ENCODE measurements around the gene SWAP70.

Gene SWAP70

GRCh38 chr11:9651899-9652748 lies 11.8 kb upstream of the SWAP70 start:
- no peak for DNase-seq (ENCODE audit: low spot score)

GRCh38 chr11:9653871-9654270 lies 10.0 kb upstream of the SWAP70 start:
- no peak for DNase-seq (ENCODE audit: low spot score)

GRCh38 chr11:9656864-9657263 lies 7.0 kb upstream of the SWAP70 start:
- no peak for DNase-seq (ENCODE audit: low spot score)

GRCh38 chr11:9657531-9657930 lies 6.3 kb upstream of the SWAP70 start:
- no peak for DNase-seq (ENCODE audit: low spot score)

GRCh38 chr11:9660886-9661285 lies 3.0 kb upstream of the SWAP70 start:
- no peak for DNase-seq (ENCODE audit: low spot score)

- no peak for DNase-seq (ENCODE audit: low spot score)
Measured at GRCh38 chr11:9662273-9662672, 1.6 kb upstream of the SWAP70 start.

GRCh38 chr11:9664276-9665171 lies 647 bp downstream of the SWAP70 start:
- no peak for DNase-seq (ENCODE audit: low spot score)

- DNase-seq (ENCODE audit: low spot score) = no peak
Measured at GRCh38 chr11:9665749-9666148, 1.9 kb downstream of the SWAP70 start.

- DNase-seq (ENCODE audit: low spot score) = no peak
Measured at GRCh38 chr11:9669954-9670353, 6.1 kb downstream of the SWAP70 start.

GRCh38 chr11:9672288-9672916 lies 8.5 kb downstream of the SWAP70 start:
- no peak for DNase-seq (ENCODE audit: low spot score)

GRCh38 chr11:9672918-9673317 lies 9.0 kb downstream of the SWAP70 start:
- no peak for DNase-seq (ENCODE audit: low spot score)

- peak; percentile 24 for DNase-seq (ENCODE audit: low spot score)
Measured at GRCh38 chr11:9675691-9676090, 11.8 kb downstream of the SWAP70 start.

- no peak for DNase-seq (ENCODE audit: low spot score)
Measured at GRCh38 chr11:9677951-9678350, 14.1 kb downstream of the SWAP70 start.

- no peak for DNase-seq (ENCODE audit: low spot score)
Measured at GRCh38 chr11:9678576-9678975, 14.7 kb downstream of the SWAP70 start.

- no peak for DNase-seq (ENCODE audit: low spot score)
Measured at GRCh38 chr11:9680028-9680427, 16.2 kb downstream of the SWAP70 start.

GRCh38 chr11:9681583-9682372 lies 17.9 kb downstream of the SWAP70 start:
- no peak for DNase-seq (ENCODE audit: low spot score)

- no peak for DNase-seq (ENCODE audit: low spot score)
Measured at GRCh38 chr11:9687711-9688477, 24.0 kb downstream of the SWAP70 start.

- DNase-seq (ENCODE audit: low spot score) = no peak
Measured at GRCh38 chr11:9688716-9689511, 25.0 kb downstream of the SWAP70 start.

GRCh38 chr11:9689721-9690120 lies 25.8 kb downstream of the SWAP70 start:
- no peak for DNase-seq (ENCODE audit: low spot score)

GRCh38 chr11:9691865-9692264 lies 28.0 kb downstream of the SWAP70 start:
- no peak for DNase-seq (ENCODE audit: low spot score)

Measured in iPS-NIHi11 (cell line).